T1000 (cell line): ENCODE measurements around the gene NT5DC1.

Experiments used
- DNase-seq: peaks from one replicate; lab custom pipeline; 2025; ENCODE audit warnings: mixed read lengths; lab: John Stamatoyannopoulos, UW

NT5DC1 gene

GRCh38 chr6:116246089-116246488, 145.4 kb downstream of the NT5DC1 start:
- DNase-seq, result no peak

GRCh38 chr6:116247285-116247684, 146.6 kb downstream of the NT5DC1 start:
- DNase-seq, result no peak

GRCh38 chr6:116248577-116248976, 147.9 kb downstream of the NT5DC1 start:
- no peak for DNase-seq

GRCh38 chr6:116251568-116252384, 151.1 kb downstream of the NT5DC1 start:
- DNase-seq, result no peak

GRCh38 chr6:116253188-116253504, 152.5 kb downstream of the NT5DC1 start:
- no peak for DNase-seq

- DNase-seq, result peak; percentile 80
These were observed 153.0 kb downstream of the NT5DC1 start, which contains the start of gene TSPYL4 for GRCh38 chr6:116253505-116254296. Gene TSPYL4 (minus strand): TSS chr6:116254075. CDS start chr6:116254008, 67 bp downstream.

- no peak for DNase-seq
These were observed 153.8 kb downstream of the NT5DC1 start for GRCh38 chr6:116254297-116255056.

- no peak for DNase-seq
These were observed 154.7 kb downstream of the NT5DC1 start for GRCh38 chr6:116255246-116255800.

- DNase-seq, result no peak
These were observed 156.0 kb downstream of the NT5DC1 start for GRCh38 chr6:116256694-116257093.

GRCh38 chr6:116258520-116258919, 157.9 kb downstream of the NT5DC1 start:
- DNase-seq, result no peak

- DNase-seq, result no peak
These were observed 162.7 kb downstream of the NT5DC1 start for GRCh38 chr6:116263353-116263752.

- DNase-seq, result peak; percentile 39
These were observed 164.6 kb downstream of the NT5DC1 start for GRCh38 chr6:116265041-116265829.

- no peak for DNase-seq
These were observed 166.2 kb downstream of the NT5DC1 start for GRCh38 chr6:116266803-116267202.

- DNase-seq, result no peak
These were observed 167.4 kb downstream of the NT5DC1 start for GRCh38 chr6:116267836-116268588.

GRCh38 chr6:116268589-116269293, 168.1 kb downstream of the NT5DC1 start:
- DNase-seq, result no peak

GRCh38 chr6:116271149-116271708, 170.6 kb downstream of the NT5DC1 start:
- no peak for DNase-seq

- DNase-seq, result no peak
These were observed 176.5 kb downstream of the NT5DC1 start for GRCh38 chr6:116277124-116277523.

- DNase-seq, result no peak
These were observed 177.8 kb downstream of the NT5DC1 start for GRCh38 chr6:116278481-116278829.

GRCh38 chr6:116278854-116279231, 178.2 kb downstream of the NT5DC1 start:
- DNase-seq, result no peak
